Measurements from ENCODE around the gene FLYWCH1. TPM values are rescaled to one million over a fixed set of nuclear protein-coding genes. Genes with fewer than 3 reads are reported as not detected.
A peak's percentile ranks its signal among the peaks of the same experiment; 100 is the strongest.

The FLYWCH1 gene
- total and polyA plus RNA-seq, 2 of the 8 experiments (the other 6 are each of a cell fraction or from before 2014, with no cell fraction given), result 12.4 to 23.5 TPM

- H3K27ac ChIP-seq (ENCODE audit: low read depth, low read length), result 0 out of 2 replicates have a peak overlapping the region, but pooled peaks have one; percentile 28
- peak overlapping the region; percentile 83 for H3K4ac ChIP-seq (replicated peaks; ENCODE audit: insufficient read length, low read depth, low read length)
- H3K23me2 ChIP-seq (ENCODE audit: low read depth, low read length), result peaks cover 12% of the 10 kb centered on the region; the same call in 1 of the 2 replicates
- no peak for FAIRE-seq
- peaks cover 3 to 23% (median 14%) of the 10 kb centered on the region in 4 experiments for H3K4me1 ChIP-seq (replicated peaks in 1 of 4; ENCODE audit: control insufficient read depth in 3 of 4, insufficient read depth in 4 of 4, low read length in 3 of 4)
- peak overlapping the region; percentile 7 to 78 (median 11); a peak in 4 of 8 replicates for H3K4me3 ChIP-seq (ENCODE audit: extremely low read depth in 1 of 4, insufficient read depth in 2 of 4, low read depth in 3 of 4, low read length in 4 of 4)
- no peak overlapping the region for H2AFZ ChIP-seq (ENCODE audit: low read length)
- H2BK120ac ChIP-seq (replicated peaks; ENCODE audit: low read depth, low read length), result peak overlapping the region; percentile 68
- peak overlapping the region; percentile 95 for H4K91ac ChIP-seq (replicated peaks; ENCODE audit: insufficient read length, low read length)
- peak overlapping the region; percentile 97 for H2BK5ac ChIP-seq (ENCODE audit: low read depth, low read length)
- ChIA-PET POLR2A (ENCODE audit: partially characterized antibody) (interaction anchor here (0.6 to 25.4 kb wide), 10 partner anchors 9 to 117 kb away, joined by 5 to 455 read pairs (median 18); partner anchors contain the start of genes CLDN6, HCFC1R1, KREMEN2 and PAQR4), CTCF (ENCODE audit: partially characterized antibody) (interaction anchor here (0.7 to 3.7 kb wide), 12 partner anchors 10 to 214 kb away, joined by 3 to 27 read pairs (median 6); partner anchors contain the start of gene PAQR4)
- peak overlapping the region; percentile 92; the same call in 1 of the 2 replicates for H2BK15ac ChIP-seq (ENCODE audit: low read length)
- 0 out of 2 replicates have a peak, but pooled peaks have one; percentile 47 for TF ChIP-seq RBBP5 (IDR thresholded peaks at IDR 0.05; ENCODE audit: borderline replicate concordance, low read depth, low read length)
- TF ChIP-seq ASH2L (IDR thresholded peaks at IDR 0.05; ENCODE audit: low read length), result peak; percentile 69
- TF ChIP-seq SP2 (IDR thresholded peaks at IDR 0.05; ENCODE audit: low read length), result no peak
- H4K8ac ChIP-seq (ENCODE audit: extremely low read depth, insufficient read depth, low read length), result peak overlapping the region; percentile 11
- H3K23ac ChIP-seq (ENCODE audit: insufficient read length), result no peak overlapping the region
- peak overlapping the region; percentile 68; the same call in 1 of the 2 replicates for H2AK5ac ChIP-seq (ENCODE audit: low read depth, low read length)
- no peak for DNase-seq (ENCODE audit: low read depth in 1 of 2, low spot score in 2 of 2)
- peaks cover 5% of the 10 kb centered on the region for H3K79me1 ChIP-seq (ENCODE audit: low read depth, low read length)
- H3K4me2 ChIP-seq (ENCODE audit: insufficient read depth in 1 of 2, low read depth in 2 of 2, low read length in 2 of 2), result peak overlapping the region; percentile 38 to 93
- peak overlapping the region; percentile 78 for H4K5ac ChIP-seq (ENCODE audit: insufficient read length, low read depth, low read length)
- H2BK12ac ChIP-seq (ENCODE audit: low read depth, low read length), result peak overlapping the region; percentile 86; the same call in 1 of the 2 replicates
- H3K56ac ChIP-seq (replicated peaks; ENCODE audit: insufficient read length, low read depth, low read length), result peak overlapping the region; percentile 54
- WGBS, 2 experiments (ENCODE audit: extremely low coverage in 1 of 2, insufficient coverage in 1 of 2, insufficient read length in 1 of 2, insufficient replicate concordance in 2 of 2, low coverage in 1 of 2, low lambda C conversion rate in 2 of 2, missing lambda C conversion rate in 1 of 2), result 24% methylated on average over 4 of the region's 4 CpGs; no CpG with 5 or more reads in 1 of the 2 experiments
- peak overlapping the region; percentile 17 for H2BK20ac ChIP-seq (ENCODE audit: low read length)
- H3K27me3 ChIP-seq (replicated peaks in 1 of 4; ENCODE audit: control insufficient read depth in 3 of 4, extremely low read depth in 1 of 4, insufficient read depth in 3 of 4, low read length in 3 of 4), result no peaks in the 10 kb centered on the region; a peak in 1 of 7 replicates
- peak overlapping the region; percentile 66 for H3K18ac ChIP-seq (ENCODE audit: extremely low read depth, low read length)
- no peaks in the 10 kb centered on the region for H3K9me3 ChIP-seq (ENCODE audit: insufficient read depth in 2 of 2, low read depth in 1 of 2, low read length in 1 of 2)
- peaks cover 9 to 16% of the 10 kb centered on the region in 2 experiments for H4K20me1 ChIP-seq (replicated peaks in 1 of 2; ENCODE audit: control insufficient read depth in 1 of 2, insufficient read depth in 2 of 2, low read length in 2 of 2)
- H3K36me3 ChIP-seq (ENCODE audit: control insufficient read depth in 2 of 4, insufficient read depth in 4 of 4, low read length in 3 of 4), result peaks cover 0 to 6% (median under 1%) of the 10 kb centered on the region in 4 experiments; a peak in 4 of 8 replicates
- peaks cover 0 to 8% of the 10 kb centered on the region in 2 experiments; a peak in 2 of 4 replicates for H3K79me2 ChIP-seq (ENCODE audit: control insufficient read depth in 1 of 2, insufficient read depth in 2 of 2, low read length in 2 of 2)
- no peak overlapping the region; a peak in 3 of 7 replicates for H3K9ac ChIP-seq (replicated peaks in 1 of 4; ENCODE audit: extremely low read depth in 1 of 4, low read depth in 3 of 4, low read length in 3 of 4)
- no peak overlapping the region for H3K14ac ChIP-seq (ENCODE audit: insufficient read length)
Observed at GRCh38 chr16:2981899-2982250, 70.1 kb downstream of the FLYWCH1 start.

Data from H1 (cell line).